GM18870 (cell line): ENCODE data around the gene KRTAP6-2.

ENCODE experiments used
- ATAC-seq: cut with Tn5 transposase; IDR thresholded peaks from one replicate; pipeline ENCODE4 v1.9.1; 2021; ENCODE audit warnings: moderate library complexity; ENCODE audit not compliant: unreplicated experiment

The KRTAP6-2 gene

DNA sequence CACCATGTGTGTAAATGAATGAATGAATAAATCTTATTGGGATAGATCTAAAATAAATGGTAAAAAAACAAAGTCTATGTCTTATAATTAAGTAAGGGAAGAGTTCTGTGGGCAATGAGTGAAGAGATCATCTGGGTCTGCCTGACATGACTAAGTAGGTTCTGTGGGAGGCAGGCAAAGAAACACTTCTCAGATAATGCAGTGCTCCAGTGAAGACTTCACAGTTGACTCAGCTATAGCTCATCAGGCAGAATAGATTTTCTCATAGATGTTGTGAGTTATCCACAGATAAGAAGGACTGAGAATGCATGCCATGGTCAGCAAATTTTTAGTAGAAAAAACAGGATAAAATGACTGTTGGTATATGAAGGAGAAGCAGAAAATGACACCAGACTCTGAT, 20.9 kb downstream of the KRTAP6-2 start:
- no peak for ATAC-seq

DNA sequence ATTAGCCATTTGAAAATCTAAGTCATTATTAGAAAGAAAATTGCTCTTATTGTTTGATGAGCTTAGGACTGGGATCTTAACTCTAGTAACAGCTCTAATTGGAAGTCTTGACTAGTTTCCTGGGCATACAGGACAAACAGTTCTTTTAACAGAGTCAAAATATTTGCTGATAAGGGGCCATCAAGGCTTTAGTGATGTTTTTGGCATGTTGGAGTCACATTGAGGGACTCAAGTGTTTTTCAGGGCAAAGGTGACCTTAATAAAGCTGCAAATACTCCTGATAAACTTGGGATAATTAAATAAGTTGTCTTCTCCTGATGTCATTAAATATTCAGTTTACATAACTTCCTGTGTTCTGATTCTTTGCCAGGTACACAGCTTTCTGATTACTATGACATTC, 31.1 kb downstream of the KRTAP6-2 start:
- ATAC-seq: no peak

GRCh38 chr21:30563630-30564029, 35.1 kb downstream of the KRTAP6-2 start:
- ATAC-seq: no peak

- no peak for ATAC-seq
Measured at GRCh38 chr21:30563072-30563471, 35.6 kb downstream of the KRTAP6-2 start.

- no peak for ATAC-seq
Measured at GRCh38 chr21:30561957-30562356, 36.7 kb downstream of the KRTAP6-2 start.

DNA sequence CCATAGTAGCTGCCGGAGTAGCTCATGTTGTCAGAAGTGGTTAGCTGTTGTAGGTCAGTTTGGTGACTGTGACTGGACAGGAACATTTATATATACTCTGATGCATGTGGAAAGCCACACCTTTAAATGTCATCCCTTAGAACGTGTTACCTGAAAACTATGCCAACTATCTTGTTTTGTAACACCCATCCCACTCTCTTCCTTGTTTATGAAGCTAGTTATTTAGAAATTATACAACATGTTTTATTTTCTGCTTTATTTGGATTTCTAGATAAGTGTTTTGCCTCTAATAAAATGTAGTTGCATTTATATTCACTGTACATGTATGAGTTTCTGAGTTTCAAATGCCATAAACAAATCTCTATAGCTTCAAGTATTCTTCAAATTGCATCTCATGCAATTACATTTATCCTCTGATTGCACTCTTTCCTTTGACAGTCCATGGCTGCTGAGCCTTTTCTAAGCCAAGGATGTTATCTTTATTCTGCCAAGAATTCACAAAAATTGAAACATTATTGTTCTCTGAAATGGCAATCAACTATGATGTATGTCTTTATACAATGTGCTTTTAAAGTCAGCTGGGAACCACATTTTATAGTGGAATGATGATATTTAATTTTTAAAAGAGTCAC, 37.3 kb downstream of the KRTAP6-2 start, which contains the start of gene KRTAP19-7:
TSS of gene KRTAP19-7 (minus strand) at position 51 of the 632 bp plus-strand sequence. CDS start at position 26, 25 bp downstream.
- ATAC-seq: no peak

GRCh38 chr21:30555095-30555494, 43.6 kb downstream of the KRTAP6-2 start:
- no peak for ATAC-seq

GRCh38 chr21:30552782-30553181, 45.9 kb downstream of the KRTAP6-2 start:
- no peak for ATAC-seq
